Keratinocyte (primary cell): Measurements from ENCODE around the gene CREB5.

ENCODE experiments used
- EZH2 ChIP-seq: IDR thresholded peaks from one replicate; pipeline ENCODE4 v1.6.1; 2012; ENCODE audit warnings: inconsistent platforms, mild to moderate bottlenecking, low read length, moderate library complexity
- TF ChIP-seq, protein P1 (sequence below), 3 experiments: IDR thresholded peaks in 1 of 3; conservative IDR thresholded peaks in 1 of 3; optimal IDR thresholded peaks in 1 of 3; 2 replicates in 2 of 3; 3 replicates in 1 of 3; pipeline versions ENCODE3 to v1.5.1; 2011; ENCODE audit warnings: low read length in 3 of 3, mild to moderate bottlenecking in 3 of 3, moderate library complexity in 2 of 3, control low read depth in 1 of 3, inconsistent platforms in 1 of 3; ENCODE audit not compliant: insufficient read depth in 2 of 3; ENCODE audit errors: extremely low read depth in 1 of 3

DNA sequence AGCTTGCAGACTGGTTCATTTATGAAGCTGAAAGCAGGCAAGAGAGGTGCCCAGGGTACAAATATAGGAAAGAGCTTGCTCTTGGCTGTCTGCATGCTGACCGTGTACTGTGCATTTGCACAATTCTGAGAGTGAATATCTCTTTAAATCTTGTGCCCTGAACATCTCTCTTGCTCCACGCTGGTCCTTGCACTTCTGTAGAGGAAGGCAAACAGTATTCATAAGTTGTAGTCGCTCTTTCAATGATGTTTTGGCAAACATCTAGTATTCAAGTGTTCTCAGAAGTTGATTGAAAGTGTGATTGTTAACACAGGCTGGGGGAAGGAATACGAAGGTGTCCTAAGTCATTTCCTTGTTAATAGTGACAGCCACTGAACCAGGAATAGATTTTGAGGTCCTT is 332.6 kb downstream of the CREB5 start:
- TF ChIP-seq, protein P1, sequence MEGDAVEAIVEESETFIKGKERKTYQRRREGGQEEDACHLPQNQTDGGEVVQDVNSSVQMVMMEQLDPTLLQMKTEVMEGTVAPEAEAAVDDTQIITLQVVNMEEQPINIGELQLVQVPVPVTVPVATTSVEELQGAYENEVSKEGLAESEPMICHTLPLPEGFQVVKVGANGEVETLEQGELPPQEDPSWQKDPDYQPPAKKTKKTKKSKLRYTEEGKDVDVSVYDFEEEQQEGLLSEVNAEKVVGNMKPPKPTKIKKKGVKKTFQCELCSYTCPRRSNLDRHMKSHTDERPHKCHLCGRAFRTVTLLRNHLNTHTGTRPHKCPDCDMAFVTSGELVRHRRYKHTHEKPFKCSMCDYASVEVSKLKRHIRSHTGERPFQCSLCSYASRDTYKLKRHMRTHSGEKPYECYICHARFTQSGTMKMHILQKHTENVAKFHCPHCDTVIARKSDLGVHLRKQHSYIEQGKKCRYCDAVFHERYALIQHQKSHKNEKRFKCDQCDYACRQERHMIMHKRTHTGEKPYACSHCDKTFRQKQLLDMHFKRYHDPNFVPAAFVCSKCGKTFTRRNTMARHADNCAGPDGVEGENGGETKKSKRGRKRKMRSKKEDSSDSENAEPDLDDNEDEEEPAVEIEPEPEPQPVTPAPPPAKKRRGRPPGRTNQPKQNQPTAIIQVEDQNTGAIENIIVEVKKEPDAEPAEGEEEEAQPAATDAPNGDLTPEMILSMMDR (optimal IDR thresholded peaks at IDR 0.05 in 1 of 3, IDR thresholded peaks at IDR 0.05 in 1 of 3, conservative IDR thresholded peaks at IDR 0.05 in 1 of 3; ENCODE audit: extremely low read depth in 1 of 3, insufficient read depth in 2 of 3, low read length in 3 of 3), result no peak
- TF ChIP-seq EZH2, result no peak
